ENCODE results near the gene SEPTIN10. TPM values are rescaled to one million over a fixed set of nuclear protein-coding genes. Genes with fewer than 3 reads are reported as not detected.
A peak's percentile ranks its signal among the peaks of the same experiment; 100 is the strongest.

Gene SEPTIN10
- total RNA-seq, 1 donor from 2014 or later = 76.7 TPM

- no peaks in the 10 kb centered on the region for H3K9me3 Mint-ChIP-seq
- peaks cover 11% of the 10 kb centered on the region for H3K4me1 Mint-ChIP-seq (ENCODE audit: unreplicated experiment)
These were observed 22.6 kb upstream of the SEPTIN10 start for GRCh38 chr2:109636317-109636716.

GRCh38 chr2:109635426-109636304 lies 21.9 kb upstream of the SEPTIN10 start:
- H3K9me3 Mint-ChIP-seq = no peaks in the 10 kb centered on the region
- peaks cover 11% of the 10 kb centered on the region for H3K4me1 Mint-ChIP-seq (ENCODE audit: unreplicated experiment)
- H3K27me3 Mint-ChIP-seq = no peaks in the 10 kb centered on the region
- no peaks in the 10 kb centered on the region for H3K36me3 Mint-ChIP-seq
- H3K27ac Mint-ChIP-seq = no peak overlapping the region
- no peak for DNase-seq (ENCODE audit: extremely low spot score, unreplicated experiment)
- TF ChIP-seq CTCF (conservative IDR thresholded peaks at IDR 0.05) = no peak
- H3K4me3 Mint-ChIP-seq = no peak overlapping the region

More at GRCh38 chr2:109636317-109636716, 22.6 kb upstream of the SEPTIN10 start:
- DNase-seq (ENCODE audit: extremely low spot score, unreplicated experiment) = no peak
- peak overlapping the region; percentile 37 for H3K27ac Mint-ChIP-seq
- no peak overlapping the region for H3K4me3 Mint-ChIP-seq
- no peaks in the 10 kb centered on the region for H3K27me3 Mint-ChIP-seq
- no peaks in the 10 kb centered on the region for H3K36me3 Mint-ChIP-seq
- no peak for TF ChIP-seq CTCF (conservative IDR thresholded peaks at IDR 0.05)

- H3K9me3 Mint-ChIP-seq = no peaks in the 10 kb centered on the region
- no peak overlapping the region for H3K4me3 Mint-ChIP-seq
- no peak overlapping the region for H3K27ac Mint-ChIP-seq
- no peaks in the 10 kb centered on the region for H3K27me3 Mint-ChIP-seq
- H3K36me3 Mint-ChIP-seq = no peaks in the 10 kb centered on the region
- DNase-seq (ENCODE audit: extremely low spot score, unreplicated experiment) = no peak
- peaks cover 5% of the 10 kb centered on the region for H3K4me1 Mint-ChIP-seq (ENCODE audit: unreplicated experiment)
- no peak for TF ChIP-seq CTCF (conservative IDR thresholded peaks at IDR 0.05)
These were observed 19.7 kb upstream of the SEPTIN10 start for GRCh38 chr2:109633284-109633961.

GRCh38 chr2:109632158-109632789 lies 18.5 kb upstream of the SEPTIN10 start:
- DNase-seq (ENCODE audit: extremely low spot score, unreplicated experiment) = no peak
- no peak for TF ChIP-seq CTCF (conservative IDR thresholded peaks at IDR 0.05)
- Mint-ChIP-seq H3K36me3 (no peaks in the 10 kb centered on the region), H3K4me1 (ENCODE audit: unreplicated experiment) (no peaks in the 10 kb centered on the region), H3K27ac (no peak overlapping the region), H3K9me3 (no peaks in the 10 kb centered on the region), H3K4me3 (no peak overlapping the region), H3K27me3 (no peaks in the 10 kb centered on the region)

GRCh38 chr2:109631741-109632140 lies 18.0 kb upstream of the SEPTIN10 start:
- Mint-ChIP-seq H3K4me3 (no peak overlapping the region), H3K27ac (no peak overlapping the region), H3K27me3 (no peaks in the 10 kb centered on the region)

More at GRCh38 chr2:109631741-109632140, 18.0 kb upstream of the SEPTIN10 start:
- no peaks in the 10 kb centered on the region for H3K36me3 Mint-ChIP-seq
- no peak for TF ChIP-seq CTCF (conservative IDR thresholded peaks at IDR 0.05)
- H3K4me1 Mint-ChIP-seq (ENCODE audit: unreplicated experiment) = no peaks in the 10 kb centered on the region
- H3K9me3 Mint-ChIP-seq = no peaks in the 10 kb centered on the region
- DNase-seq (ENCODE audit: extremely low spot score, unreplicated experiment) = no peak

All from type B pancreatic cell (in vitro differentiated cells).